SKM-1 treated with dmso at 0.1 percent for 144 hours (cell line): ENCODE data around the gene ARPP21.
"Not testable (repeated sequence)": the region's sequence is repeated elsewhere in the genome, so short reads cannot be mapped to it uniquely, and the experiment has no call there.

Source experiments
- DNase-seq: peaks from one replicate; lab custom pipeline; 2025; ENCODE audit not compliant: unreplicated experiment; lab: John Stamatoyannopoulos, UW

The ARPP21 gene

DNA sequence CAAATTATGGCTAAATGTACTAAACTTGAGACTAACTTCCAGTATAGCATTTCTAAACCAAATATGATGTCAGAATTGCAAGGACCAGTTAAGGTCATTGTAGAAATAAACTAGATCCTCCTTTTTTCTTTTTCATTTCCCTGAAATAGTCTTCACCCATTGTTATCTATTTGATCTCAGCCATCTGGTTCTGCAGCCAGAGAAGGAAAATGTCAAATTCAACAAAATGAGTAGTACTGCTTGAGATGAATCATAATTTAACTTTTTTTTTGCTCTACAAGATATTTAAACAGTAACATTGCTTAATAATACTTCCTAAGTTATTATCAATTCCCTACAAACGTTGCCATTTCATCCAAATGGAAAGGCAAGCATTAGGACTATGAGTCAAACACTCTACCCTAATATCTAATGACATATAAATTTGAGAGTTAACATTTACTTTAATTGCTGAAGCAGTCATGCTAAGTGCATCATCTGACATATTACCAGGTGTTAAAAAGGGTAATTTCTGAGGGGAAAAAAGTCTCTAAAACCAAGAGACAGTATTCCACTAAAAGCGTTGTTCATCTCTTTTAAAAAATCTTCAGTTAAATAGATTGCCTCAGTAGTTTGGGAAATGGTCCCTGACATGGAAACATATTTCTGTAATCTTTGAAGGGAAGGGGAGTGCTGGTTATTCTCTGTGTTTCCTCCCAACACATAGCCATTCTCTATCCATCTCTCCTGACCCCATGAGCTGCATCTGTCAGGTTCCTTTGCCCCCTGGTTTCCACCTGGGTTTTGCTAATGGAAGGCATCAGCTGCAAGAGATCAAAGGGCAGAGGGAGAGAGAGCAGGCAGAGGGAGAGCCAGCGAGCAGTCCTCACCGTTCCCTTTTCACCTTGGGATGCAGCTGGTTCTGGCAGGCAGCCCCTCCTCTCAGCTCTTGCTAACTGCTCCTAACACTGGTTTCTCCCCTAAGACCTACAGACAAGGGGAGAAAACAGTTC lies 138.5 kb downstream of the ARPP21 start:
- DNase-seq: no peak

DNA sequence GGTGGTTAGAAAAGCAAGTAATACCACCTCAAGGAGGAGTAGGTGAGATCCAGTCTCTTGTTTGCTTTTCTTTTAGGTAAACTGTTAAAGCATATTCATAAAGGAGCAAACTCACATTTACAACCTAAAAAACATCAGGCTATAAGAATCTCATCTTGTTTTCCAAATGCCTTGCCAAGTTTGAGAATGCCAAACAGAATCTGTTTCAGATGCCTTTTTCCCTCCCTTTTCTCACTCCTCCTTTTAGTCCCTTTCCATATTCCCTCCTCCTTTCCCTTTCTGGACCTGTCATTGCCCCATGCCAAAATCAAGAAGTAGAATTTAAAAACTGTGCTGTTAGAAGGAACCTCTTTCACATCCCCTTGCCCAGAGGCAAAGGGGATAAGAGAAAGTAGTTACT lies 140.3 kb downstream of the ARPP21 start:
- no peak for DNase-seq

GRCh38 chr3:35780800-35781199 lies 141.5 kb downstream of the ARPP21 start:
- no peak for DNase-seq

DNA sequence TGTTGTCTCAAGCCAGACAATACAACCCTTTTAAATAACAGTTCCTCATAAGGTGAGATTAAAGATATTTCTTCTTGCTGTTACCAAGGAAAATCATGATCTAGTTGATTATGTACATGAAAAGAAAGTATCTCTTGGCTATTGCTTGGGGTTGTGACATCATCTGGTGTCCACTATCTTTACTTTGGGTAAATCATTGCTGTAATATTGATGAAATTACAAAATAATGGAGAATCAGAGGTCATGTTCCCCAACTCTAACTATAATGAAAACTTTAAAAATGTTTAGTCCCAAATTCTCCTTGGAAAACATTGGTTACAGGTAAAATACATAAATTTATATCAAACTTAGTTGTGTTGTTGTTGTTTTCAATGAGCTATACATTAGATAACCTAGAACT lies 142.2 kb downstream of the ARPP21 start:
- DNase-seq: no peak

DNA sequence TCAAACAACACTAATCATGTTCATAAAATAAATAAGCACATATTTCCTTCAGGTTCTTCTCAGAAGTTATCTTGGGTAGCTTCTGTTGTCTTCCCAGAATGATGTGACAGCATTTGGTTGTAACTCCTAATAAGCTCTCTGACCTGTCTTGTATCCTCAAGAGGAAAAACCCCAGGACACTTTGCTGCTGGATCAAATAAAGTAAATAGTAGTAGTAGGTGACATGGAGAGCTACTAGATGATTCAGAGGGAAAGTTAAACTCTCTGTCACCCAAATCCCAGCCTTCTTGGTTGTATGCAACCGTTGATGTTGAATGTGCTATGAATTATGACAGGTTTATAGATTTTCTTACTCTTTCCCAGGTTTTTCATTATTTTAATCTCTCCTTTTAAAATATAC lies 143.0 kb downstream of the ARPP21 start:
- no peak for DNase-seq

DNA sequence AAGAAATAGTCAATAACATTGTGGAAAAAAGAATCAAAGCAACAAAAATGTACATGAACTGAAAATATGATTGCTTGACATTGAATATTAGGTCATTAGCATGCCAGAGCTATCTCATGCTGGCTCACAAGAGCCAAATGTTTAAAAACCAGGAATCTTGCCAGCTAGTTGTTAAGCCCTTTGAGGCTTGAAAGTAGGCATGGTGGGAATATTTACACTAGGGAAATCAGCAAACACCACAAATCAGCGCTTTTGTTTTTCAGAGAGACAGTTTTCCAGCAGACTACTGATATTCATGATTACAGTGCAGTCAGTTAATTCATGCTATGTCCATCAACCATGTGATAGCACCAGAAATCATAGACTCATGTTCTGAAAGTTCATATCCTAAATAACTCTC lies 144.8 kb downstream of the ARPP21 start:
- DNase-seq: no peak

DNA sequence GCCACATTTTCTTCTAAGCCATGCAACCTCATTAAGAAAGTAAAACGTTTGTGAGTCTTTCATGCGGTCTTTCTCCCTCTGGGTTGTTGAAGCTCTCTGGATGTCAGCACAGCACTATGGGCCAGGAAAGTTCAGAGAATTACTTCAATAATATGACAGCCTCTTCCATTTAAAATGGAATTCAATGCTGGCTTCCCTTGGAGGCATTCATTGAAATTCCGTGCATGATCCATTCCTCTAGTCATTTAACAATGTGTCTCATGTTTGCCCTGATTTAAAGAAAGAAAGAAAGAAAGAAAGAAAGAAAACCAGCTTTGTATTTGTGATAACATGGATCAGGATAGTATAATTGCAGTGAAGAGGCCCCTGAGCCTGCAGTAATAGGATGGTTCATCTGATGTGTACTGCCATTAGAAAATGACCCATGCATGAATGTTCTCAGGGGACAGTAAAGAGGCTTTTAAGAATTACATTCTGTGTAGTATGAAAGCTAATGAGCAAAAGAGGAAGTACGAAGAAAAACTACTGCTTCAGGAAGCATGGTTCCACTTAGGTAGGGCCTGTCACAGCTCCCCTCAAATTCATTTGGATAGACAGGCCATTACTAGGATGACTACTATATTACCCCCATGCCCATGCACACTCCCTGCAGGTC lies 146.0 kb downstream of the ARPP21 start:
- DNase-seq: peak; percentile 5

DNA sequence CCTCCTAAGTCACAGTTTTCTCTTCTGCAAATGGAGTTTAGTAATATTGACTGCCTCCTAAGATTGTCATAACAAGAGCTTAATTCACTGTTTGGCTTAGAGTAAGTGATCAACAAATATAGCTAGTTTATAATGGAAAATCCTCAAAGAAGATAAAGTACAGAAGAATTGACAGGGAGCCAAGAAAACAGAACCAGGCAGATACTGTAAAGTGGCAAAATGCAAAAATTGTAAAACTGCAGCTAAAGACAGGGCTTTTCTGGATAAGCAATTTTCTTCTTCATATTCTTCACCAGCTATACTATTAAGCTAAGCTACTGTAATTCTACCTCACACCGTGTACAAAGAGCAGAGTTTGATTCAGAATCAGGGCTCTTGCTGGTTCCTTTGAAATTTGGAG lies 148.6 kb downstream of the ARPP21 start:
- DNase-seq: no peak

DNA sequence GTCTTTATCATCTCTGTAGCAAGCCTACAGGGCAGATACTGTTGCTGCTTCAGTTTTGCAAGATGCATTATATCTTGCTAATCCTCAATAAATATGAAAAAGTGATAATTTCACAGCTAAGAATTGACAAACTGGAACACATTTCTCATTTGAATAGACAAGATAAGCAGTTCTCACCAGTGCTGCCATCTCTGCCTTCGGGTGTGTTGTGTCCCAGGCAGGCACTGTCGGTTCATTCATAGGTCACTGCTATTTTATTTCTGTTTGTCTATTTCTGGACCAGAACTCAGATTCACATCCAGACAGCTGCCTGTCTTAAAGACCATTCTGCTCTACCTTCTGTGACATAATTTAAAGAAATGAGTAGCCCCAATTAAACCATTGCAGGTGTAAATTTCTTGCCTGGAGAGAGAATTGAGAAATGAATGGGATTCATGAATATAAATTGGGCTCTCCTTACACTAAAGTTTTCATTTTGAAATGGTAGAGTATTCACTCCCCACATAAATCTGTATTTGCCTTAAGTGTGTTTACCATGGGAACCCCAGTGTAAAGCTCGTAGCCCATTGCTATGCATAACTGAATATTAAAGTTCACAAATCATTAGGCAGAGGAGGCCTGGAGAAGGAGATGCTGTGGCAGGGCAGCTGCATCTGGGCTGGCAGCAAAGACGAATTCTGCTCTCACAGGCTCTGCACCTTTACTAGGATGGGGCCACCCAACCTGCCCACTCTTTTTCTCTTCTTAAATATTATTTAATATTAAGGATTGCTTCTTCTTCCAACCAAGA lies 149.9 kb downstream of the ARPP21 start:
- no peak for DNase-seq

- no peak for DNase-seq
Observed at GRCh38 chr3:35790764-35791163, 151.4 kb downstream of the ARPP21 start.

DNA sequence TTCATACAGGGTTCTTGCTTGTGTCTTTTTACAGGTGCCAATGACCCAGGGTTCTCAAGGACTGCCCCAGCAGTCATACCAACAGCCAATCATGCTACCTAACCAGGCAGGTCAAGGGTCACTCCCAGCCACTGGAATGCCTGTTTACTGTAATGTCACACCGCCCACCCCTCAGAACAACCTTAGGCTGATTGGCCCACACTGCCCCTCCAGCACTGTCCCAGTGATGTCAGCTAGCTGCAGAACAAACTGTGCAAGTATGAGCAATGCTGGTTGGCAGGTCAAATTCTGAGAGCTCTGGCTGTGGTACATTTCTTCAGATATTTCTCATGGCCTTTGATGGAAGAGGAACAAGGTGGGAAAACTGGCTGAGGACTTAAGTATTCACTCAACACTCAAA lies 154.3 kb downstream of the ARPP21 start:
- no peak for DNase-seq

- DNase-seq: no peak
Observed at GRCh38 chr3:35800960-35801459, 161.7 kb downstream of the ARPP21 start.

DNA sequence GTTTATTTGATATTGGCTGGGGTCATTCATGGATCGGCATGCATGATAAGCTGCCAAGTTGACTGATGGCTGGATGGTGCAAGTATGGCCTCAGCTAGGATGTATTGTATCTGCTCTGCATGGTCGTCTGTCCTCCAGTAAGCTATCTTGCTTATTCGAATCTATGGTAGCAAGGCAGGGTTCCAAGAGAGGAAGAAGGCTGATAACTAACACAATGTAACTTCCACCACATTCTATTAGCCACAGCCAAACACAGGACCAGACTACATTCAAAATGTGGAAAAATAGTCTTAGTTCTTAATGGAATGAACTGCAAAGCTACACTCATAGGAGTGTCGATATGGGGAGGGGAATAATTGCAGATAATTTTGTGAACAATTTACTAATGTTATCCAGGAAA lies 175.2 kb downstream of the ARPP21 start:
- DNase-seq: no peak

- not testable (repeated sequence) for DNase-seq
Observed at GRCh38 chr3:35815796-35816195, 176.5 kb downstream of the ARPP21 start.

DNA sequence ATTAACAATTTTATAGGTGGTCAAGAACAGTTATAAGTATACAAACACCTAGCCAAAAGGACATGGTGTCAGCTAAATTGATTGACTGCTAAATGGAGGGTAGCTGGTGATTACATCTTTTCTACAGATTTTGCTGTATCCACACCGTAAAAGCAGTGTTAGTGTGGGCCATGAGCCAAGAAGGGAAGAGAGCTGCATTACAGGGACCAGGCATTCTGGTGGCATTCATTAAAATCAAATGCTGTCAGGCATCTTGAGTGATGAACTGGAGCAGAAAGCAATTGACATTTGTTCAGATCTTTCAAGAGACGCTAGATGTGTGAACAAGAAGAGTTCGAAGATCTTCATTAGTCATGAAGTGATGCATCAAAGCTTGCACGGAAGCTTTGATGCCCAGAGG lies 177.9 kb downstream of the ARPP21 start:
- DNase-seq: no peak

DNA sequence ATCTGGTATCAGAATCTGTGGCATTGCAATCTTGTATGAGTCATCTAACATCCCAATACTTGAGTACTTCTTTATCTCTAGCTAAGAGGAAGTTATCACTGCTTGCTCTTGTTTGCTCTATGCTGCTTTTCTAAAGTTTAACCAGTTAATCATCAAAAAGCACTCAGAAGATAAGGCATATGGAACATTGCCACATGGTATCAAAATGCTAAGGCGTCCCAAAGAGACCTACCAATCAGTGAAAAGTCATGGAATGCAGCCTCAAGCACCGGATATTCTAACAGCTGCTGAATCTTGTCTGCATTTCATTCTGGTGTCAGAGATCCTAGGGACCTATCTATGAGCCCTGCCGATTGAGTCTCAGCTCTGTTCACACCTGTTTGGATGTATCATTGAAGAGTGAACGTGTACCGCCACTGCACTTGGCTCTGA lies 192.8 kb downstream of the ARPP21 start:
- no peak for DNase-seq
